Skin of body (tissue), 2 donors: ENCODE results near the gene C13orf46. TPM values are rescaled to one million over a fixed set of nuclear protein-coding genes. Genes with fewer than 3 reads are reported as not detected.

Source experiments
- DNase-seq: peaks from one replicate; lab custom pipeline; 2025; lab: John Stamatoyannopoulos, UW
- total RNA-seq: library from RNA; depleted of rRNA; stranded (reverse); fragments of >200 nt; gene quantifications from one replicate; pipeline ENCODE4 v1.2.3, GENCODE V29; 2014

C13orf46 gene
- total RNA-seq, 1 donor from 2014 or later, result under 0.01 TPM

DNA sequence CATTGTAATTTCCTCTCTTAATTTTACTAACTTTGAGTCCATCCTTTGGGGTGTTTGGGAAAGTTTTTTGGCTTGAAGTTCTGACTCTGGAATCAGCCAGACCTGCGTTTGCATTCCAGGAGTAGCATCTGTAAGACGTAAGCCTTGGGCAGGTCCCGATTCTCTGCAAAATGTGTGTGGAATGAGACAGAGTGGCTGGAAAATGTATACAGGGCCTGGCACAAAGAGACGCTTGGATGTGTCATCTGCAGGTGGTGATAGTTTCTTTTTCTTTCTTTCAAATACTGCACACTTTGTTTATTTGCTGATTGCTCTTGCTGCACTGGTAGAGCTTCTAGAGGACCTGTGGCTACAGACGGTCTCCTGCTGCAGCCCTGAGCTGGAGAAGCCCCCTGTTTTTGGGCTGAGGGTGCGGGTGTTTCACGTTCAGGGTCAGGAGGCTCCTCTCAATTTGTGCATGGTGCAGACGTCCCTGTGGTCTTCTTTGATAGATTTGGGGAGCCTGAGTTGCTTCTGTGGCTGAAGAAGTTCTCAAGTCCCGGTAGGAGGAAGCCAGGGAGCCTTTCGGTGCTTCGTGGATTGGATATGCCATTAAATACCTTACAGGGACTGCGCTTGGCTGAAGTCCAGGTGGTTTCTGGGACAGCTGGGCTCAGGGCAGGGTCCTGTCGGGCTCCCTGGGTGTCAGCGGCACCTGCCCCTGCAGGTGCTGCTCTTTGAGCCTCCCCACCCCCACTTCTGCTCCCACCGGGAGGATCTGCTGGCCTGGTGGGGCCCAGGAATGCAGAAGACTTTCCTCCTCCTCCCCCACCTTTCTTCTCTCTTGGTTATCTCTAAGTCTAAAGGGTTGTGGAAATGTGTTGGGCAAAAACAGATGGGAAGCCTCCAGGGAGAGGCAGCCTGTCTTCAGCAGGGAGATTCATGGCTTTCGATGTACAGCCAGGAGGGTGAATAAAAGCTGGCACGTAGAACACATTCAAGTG is 66.0 kb downstream of the C13orf46 start:
- peak; percentile 37 for DNase-seq

DNA sequence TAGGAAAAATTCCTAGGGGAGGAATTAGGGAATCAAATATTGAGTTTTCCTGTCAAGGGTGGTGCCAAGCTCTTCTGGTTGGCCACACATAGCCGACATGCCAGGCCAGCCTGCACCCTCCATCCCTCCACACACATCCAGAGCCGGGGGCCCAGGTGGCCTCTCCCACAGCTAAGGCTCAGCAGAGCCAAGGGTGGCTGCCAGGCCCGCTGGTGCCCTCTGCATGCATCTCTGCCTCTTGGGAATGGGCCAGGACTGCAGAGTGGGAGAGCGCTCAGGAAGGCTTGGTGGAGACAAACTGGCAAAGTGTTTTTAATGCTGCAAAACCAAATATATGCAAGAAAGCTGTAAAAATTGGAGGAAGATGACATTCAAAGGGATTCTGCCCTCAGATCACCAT is 67.3 kb downstream of the C13orf46 start:
- no peak for DNase-seq

DNA sequence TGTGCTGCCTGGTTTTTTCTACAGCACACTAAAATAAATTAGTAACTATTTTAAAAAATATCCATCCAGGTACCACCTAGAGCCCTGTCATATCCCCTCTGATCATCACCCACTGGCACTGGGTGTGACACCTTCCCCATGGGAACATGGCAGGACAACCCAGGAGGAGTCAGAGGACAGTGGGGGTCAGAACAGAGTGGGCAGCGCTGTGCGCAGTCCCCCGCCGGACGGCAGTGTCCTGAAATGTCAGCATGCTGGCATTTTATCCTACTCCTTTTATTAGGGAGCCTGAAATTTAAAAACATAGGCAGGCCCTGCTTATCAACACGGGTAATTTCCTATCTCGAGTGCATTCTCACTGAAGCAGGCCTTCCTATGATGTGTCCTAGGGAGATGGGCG is 67.9 kb downstream of the C13orf46 start:
- no peak for DNase-seq

DNA sequence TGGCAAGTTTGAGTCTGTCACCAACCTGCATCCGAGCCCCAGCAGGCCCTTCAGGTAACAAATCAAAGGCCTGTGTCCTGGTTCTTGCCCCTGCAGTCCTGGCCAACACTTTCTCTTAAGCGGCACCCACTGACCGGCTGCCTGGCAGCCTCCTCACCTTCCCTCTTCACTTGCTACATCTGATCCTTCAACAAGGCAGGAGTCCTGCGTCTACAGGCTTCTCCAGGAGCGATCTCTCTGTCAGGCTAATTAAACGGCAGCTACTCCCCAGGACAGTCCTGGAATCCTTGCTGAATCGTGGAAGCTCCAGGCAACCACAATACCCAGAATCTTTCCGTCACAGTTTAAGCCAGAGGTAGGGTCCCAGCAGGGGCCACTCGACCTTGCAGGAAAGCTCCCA is 68.9 kb downstream of the C13orf46 start:
- DNase-seq, result no peak

DNA sequence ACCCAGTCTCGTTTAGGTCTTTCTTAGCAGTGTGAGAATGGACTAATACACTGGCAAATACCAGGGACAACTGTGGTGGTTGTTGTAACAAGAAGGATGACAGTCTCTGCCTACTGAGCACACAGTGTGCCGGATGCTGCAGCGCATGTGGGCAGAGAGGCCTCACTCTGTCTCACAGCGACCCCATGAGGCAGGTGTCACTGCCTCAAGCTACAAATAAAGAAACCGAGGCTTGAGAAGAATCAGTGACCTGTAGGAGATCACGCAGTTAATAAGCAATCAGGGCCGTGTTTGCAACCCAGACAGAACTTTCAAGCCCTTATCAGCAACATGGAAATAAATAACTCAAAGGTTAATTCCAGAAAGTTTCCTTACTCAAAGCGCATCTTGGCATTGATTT is 69.5 kb downstream of the C13orf46 start:
- DNase-seq, result no peak

DNA sequence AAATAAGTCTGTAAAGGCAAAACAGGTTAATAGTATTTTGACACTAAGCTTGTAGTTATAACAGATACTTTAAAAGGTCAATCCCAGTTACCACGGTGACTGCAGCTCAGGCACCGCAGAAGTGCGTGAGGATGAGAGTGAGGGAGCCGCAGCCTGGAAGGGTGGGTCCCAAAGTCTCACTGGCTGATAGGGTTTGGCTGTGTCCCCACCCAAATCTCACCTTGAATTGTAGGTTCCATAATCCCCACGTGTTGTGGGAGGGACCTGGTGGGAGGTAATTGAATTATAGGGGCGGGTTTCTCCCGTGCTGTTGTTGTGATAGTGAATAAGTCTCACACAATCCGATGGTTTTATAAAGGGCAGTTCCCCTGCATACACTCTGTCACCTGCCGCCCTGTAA is 70.0 kb downstream of the C13orf46 start:
- DNase-seq, result no peak

Other genes with a start within 250 kb of the C13orf46 start
- 1.7 TPM for gene TMEM255B, start 214.8 kb downstream of the C13orf46 start, total RNA-seq
- gene GAS6, start 110.0 kb downstream of the C13orf46 start, total RNA-seq, result 47.1 TPM
- 13.5 TPM for gene RASA3, start 158.5 kb upstream of the C13orf46 start, total RNA-seq
- gene CFAP97D2, start 205.2 kb upstream of the C13orf46 start, total RNA-seq, result not detected